GM21786 (cell line): ENCODE data around the gene ABCC1.

Experiments
- ATAC-seq: cut with Tn5 transposase; IDR thresholded peaks from one replicate; pipeline ENCODE4 v1.9.1; 2021; ENCODE audit not compliant: unreplicated experiment

ABCC1 gene

GRCh38 chr16:16038950-16039349 is 89.5 kb downstream of the ABCC1 start:
- no peak for ATAC-seq

DNA sequence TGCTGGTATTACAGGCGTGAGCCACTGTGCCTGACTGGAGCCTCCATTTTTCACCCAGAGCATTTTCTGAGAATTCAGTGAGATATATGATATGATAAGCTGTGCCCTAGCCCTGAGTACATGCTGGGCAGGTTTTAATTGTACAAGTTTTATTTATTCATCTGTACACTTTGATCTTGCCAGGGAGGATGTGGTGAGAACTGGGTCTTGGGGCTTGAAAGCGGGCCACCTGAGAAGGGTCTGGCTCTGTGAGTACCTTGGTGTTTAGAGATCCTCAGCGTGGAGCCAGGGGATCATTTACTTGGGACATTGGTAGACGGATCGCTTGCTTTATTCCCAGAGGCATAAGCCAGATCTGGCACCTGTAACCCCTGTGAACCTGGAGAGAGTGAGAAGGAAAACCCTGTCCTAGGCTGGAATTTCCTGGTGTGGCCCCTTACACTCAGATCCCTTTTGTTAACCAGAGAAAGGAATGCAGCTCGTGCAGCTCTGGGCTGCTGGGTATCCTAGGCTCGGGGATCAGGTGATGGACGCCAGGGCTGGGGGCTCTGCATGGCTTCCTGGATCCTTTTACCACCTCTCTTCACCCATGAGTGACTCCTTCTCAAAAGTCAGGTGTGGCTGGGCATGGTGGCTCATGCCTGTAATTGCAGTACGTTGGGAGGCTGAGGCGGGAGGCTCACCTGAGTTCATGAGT is 91.9 kb downstream of the ABCC1 start:
- no peak for ATAC-seq

- no peak for ATAC-seq
These were observed 92.7 kb downstream of the ABCC1 start for GRCh38 chr16:16042076-16042475.

DNA sequence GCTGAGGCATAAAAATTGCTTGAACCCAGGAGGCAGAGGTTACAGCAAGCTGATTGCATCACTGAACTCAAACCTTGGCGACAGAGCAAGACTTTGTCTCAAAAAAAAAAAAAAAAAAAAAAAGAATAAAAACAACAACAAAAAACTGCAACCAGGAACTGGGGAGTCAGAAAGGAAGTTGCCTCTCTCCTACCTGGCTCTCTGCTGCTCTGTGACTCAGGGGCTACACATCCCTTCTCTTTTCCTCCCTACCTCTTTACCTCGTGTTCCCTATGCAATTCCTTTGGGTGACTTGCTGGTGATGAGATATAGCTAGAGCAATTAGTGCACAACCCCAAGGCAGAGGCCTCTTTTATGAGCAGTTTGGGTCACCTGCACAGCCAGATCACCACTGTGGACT is 95.9 kb downstream of the ABCC1 start:
- no peak for ATAC-seq

GRCh38 chr16:16045879-16046278 is 96.5 kb downstream of the ABCC1 start:
- ATAC-seq, result no peak

DNA sequence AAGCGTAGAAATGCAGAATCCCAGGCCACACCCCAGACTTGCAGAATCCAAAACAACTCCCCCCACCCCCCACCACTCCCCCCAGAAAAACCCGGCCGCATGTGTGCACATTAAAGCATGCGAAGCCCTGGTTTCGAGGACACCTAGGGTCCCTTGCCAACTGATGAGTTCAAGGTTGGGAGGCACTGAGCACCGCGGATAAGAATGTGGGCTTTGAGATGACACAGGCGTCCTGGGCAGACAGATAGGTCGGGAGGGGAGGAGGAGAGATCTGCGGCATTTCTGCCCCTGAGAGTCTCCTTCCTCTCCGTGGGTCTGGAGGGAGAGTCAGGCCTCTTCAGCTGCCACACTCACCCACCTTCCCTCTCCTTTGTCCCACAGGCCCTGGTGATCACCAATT is 98.3 kb downstream of the ABCC1 start:
- ATAC-seq, result no peak

- no peak for ATAC-seq
These were observed 99.6 kb downstream of the ABCC1 start for GRCh38 chr16:16048904-16049582.

- ATAC-seq, result no peak
These were observed 100.7 kb downstream of the ABCC1 start for GRCh38 chr16:16050106-16050505.

DNA sequence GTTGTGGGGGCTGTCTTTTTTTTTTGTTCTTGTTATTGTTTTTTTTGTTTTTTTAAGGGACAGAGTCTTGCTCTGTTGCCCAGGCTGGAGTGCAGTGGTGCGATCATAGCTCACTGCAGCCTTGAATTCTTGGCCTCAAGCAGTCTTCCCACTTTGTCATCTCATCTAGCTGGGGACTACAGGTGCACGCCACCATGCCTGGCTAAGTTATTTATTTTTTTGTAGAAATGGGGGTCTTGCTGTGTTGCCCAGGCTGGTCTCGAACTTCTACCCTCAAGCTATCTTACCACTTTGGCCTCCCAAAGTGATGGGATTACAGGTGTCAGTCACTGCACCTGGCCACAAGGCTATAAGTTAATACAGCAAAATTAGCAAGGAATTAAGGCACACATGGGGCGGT is 101.7 kb downstream of the ABCC1 start:
- no peak for ATAC-seq

GRCh38 chr16:16052916-16053315 is 103.5 kb downstream of the ABCC1 start:
- no peak for ATAC-seq

- ATAC-seq, result no peak
These were observed 107.7 kb downstream of the ABCC1 start for GRCh38 chr16:16057102-16057501.

DNA sequence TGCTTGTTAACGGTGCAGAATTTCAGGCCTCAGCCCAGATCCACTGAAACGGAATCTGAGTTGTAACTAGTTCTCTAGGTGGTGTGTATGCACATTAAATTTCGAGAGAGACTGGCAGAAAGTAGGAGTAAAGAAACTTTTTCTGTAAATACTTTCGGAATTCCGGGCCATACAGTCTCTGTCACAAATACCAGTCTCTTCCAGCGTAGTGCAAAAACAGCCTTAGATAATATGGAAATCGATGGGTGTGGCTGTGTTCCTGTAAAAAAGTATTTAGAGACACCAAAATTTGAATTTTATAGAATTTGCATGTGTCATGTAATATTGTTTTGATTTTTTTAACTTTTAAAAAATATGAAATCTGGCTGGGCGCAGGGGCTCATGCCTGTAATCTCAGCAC is 109.7 kb downstream of the ABCC1 start:
- no peak for ATAC-seq

GRCh38 chr16:16059895-16060590 is 110.6 kb downstream of the ABCC1 start:
- no peak for ATAC-seq

DNA sequence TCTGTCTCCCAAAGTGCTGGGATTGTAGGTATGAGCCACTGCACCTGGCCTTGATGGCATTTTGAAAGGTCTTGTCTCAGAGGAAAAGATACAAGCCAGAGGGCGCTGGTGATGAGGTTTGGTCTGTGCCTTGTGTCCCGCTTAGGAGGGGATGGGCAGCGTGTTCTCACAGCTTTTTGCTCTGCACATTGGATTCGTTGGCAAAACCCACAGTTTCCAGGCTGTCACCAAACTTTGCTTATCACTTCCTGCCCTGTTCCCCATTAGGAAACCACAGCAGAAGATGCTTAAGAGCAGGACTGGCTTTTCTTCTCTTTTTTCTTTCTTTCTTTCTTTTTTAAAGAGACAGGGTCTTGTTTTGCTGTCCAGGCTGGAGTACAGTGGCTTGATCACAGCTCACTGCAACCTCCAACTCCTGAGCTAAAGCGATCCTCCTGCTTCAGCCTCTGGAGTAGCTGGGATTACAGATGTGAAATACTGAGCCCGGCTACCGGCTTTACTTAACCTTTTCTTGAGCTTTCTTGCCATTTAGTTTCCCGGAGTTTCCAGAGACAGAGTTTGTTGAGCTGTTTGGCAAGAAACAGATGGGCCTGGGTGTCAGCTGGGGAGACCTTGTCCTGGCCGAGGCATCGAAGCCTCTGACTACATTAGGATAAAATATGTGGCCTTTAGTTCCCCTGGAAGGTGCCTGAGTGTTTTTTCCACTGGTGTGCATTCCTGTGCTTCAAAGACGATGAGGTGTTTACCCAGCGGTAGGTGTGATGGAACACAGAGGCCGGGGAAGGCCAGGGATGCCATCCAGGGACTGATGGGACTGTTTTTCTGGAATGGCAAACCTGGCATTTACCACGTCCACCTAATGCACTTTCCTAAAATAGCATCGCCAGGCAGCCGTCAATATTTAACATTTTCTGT is 112.9 kb downstream of the ABCC1 start:
- no peak for ATAC-seq

GRCh38 chr16:16063683-16064082 is 114.3 kb downstream of the ABCC1 start:
- ATAC-seq, result no peak

GRCh38 chr16:16064874-16065384 is 115.5 kb downstream of the ABCC1 start:
- ATAC-seq, result no peak

- no peak for ATAC-seq
These were observed 117.7 kb downstream of the ABCC1 start for GRCh38 chr16:16067127-16067526.

DNA sequence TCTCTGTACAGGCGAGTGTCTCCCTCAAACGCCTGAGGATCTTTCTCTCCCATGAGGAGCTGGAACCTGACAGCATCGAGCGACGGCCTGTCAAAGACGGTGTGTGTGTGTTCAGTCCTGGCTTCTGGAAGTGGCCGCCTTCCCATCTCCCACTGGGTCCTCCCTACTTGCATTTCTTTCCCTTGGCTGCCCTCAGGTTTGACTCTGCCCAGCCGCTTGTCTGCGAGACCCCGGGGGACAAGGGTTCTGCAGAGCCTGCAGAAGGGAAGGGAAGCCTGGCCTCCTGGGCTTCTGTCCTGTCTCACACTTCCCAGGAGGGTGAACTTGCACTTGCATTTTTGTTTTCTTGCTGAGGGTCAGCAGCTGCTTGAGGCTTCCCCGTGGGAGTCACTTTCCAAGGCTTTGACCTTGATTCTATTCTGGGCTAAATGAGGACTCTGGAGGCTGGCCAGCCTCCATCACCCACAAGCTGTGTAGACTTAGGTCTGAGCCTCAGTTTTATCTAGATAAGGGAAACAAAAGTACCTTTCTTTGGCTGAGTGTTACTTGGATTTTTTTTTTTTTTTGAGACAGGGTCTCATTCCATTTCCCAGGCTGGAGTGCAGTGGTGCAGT is 122.3 kb downstream of the ABCC1 start:
- ATAC-seq, result no peak

DNA sequence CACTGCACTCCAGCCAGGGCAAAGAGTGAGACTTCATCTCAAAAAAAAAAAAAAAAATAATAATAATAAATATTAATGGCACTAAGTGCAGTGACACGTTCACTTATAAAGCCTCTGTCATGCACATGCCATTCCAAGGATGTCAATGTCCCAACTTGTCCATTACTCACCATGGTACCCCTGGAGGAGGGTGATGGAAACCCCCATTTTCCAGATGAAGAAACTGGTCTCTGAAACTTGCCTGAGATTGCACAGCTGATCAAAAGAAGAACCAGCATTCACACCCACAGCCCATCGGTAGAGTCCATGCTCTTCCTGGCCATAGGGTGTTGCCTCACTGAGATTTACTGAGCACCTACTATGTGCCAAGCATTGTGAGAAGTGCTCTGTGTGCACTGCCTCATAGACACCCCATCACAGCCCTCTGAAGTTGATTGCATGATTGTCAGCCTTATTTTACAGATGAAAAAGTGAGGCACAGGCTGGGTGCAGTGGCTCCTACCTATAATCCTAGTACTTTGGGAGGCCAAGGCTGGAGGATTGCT is 123.7 kb downstream of the ABCC1 start:
- ATAC-seq, result no peak
